Activated CD4-positive, alpha-beta memory T cell treated with anti-CD3 and anti-CD28 coated beads, Interleukin-2, amount 10 ng/mL, durations not matched to agents 7 days and 5 days (primary cell): ENCODE measurements around the gene IFIT2. TPM values are rescaled to one million over a fixed set of nuclear protein-coding genes. Genes with fewer than 3 reads are reported as not detected.
"Not testable (repeated sequence)": the region's sequence is repeated elsewhere in the genome, so short reads cannot be mapped to it uniquely, and the experiment has no call there.

Source experiments
- CTCF ChIA-PET: fragments of 350-600 bp; sonication (Branson Sonifier 250); formaldehyde crosslinking; loops from one replicate; lab custom pipeline; 2021; ENCODE audit warnings: antibody characterized with exemption, inconsistent platforms; lab: Charles Lee
- POLR2A ChIA-PET: fragments of 350-600 bp; sonication (Branson Sonifier 250); formaldehyde crosslinking; loops from one replicate; lab custom pipeline; 2021; ENCODE audit warnings: antibody characterized with exemption; lab: Charles Lee
- DNase-seq: peaks from one replicate; pipeline ENCODE4 v3.0.0-alpha.2; 2020
- H3K27ac Mint-ChIP-seq: one replicate; pipeline ENCODE4 v1.8.0; 2021; ENCODE audit warnings: mild to moderate bottlenecking, mixed read lengths
- H3K27me3 Mint-ChIP-seq: one replicate; pipeline ENCODE4 v1.8.0; 2021; ENCODE audit warnings: mixed read lengths
- H3K36me3 Mint-ChIP-seq: one replicate; pipeline ENCODE4 v1.8.0; 2021; ENCODE audit warnings: low read depth, mixed read lengths
- H3K4me1 Mint-ChIP-seq: one replicate; pipeline ENCODE4 v1.8.0; 2021; ENCODE audit warnings: mixed read lengths
- H3K4me3 Mint-ChIP-seq: one replicate; pipeline ENCODE4 v1.8.0; 2021; ENCODE audit warnings: mild to moderate bottlenecking, mixed read lengths
- H3K9me3 Mint-ChIP-seq: one replicate; pipeline ENCODE4 v1.8.0; 2021; ENCODE audit warnings: mixed read lengths
- total RNA-seq, 2 experiments: library from RNA; stranded (reverse); gene quantifications; one replicate each; pipeline ENCODE4 v1.2.3, GENCODE V29; 2021

IFIT2 gene, protein sequence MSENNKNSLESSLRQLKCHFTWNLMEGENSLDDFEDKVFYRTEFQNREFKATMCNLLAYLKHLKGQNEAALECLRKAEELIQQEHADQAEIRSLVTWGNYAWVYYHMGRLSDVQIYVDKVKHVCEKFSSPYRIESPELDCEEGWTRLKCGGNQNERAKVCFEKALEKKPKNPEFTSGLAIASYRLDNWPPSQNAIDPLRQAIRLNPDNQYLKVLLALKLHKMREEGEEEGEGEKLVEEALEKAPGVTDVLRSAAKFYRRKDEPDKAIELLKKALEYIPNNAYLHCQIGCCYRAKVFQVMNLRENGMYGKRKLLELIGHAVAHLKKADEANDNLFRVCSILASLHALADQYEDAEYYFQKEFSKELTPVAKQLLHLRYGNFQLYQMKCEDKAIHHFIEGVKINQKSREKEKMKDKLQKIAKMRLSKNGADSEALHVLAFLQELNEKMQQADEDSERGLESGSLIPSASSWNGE
- total RNA-seq = 10 to 100 TPM; 14.6 to 14.8 TPM

DNA sequence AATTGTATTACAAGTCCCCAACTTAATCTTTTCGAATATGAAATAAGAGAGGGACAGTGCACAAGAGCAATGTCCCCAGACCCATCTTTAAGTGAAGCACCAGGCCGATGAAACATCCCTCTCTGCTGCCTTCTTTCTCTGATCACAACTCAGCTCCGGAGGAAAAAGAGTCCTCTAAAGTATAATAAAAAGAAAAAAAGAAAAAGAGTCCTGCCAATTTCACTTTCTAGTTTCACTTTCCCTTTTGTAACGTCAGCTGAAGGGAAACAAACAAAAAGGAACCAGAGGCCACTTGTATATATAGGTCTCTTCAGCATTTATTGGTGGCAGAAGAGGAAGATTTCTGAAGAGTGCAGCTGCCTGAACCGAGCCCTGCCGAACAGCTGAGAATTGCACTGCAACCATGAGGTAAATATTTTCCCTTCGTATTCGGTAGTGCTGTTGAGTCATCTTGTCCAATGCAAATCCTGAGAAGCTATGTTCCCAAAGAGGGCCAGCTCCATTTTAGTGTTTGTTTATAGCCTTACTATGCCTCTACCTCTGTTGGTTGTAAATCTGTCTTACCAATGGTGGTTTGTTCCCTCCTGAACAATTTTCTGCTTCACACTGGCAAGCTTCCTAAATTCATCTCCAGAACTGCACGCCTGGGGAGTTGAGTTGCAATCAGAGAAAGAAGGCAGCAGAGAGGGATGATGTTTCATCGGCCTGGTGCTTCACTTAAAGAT lies at the start of gene IFIT2:
Gene IFIT2, plus strand, starts transcription at position 326 of the 725 bp plus-strand sequence. Its CDS starts 78 bp downstream, at position 404.
- POLR2A ChIA-PET = interaction anchor here (0.6 to 3.1 kb wide), 7 partner anchors 9 to 112 kb away, joined by 3 to 12 read pairs (median 6); partner anchors contain the start of genes CH25H, IFIT1, IFIT3 and IFIT5
- H3K4me1 Mint-ChIP-seq = peaks cover 32% of the 10 kb centered on the region
- H3K36me3 Mint-ChIP-seq = peaks cover 23% of the 10 kb centered on the region
- H3K27ac Mint-ChIP-seq = peak within 1 kb of the TSS; percentile 68
- H3K9me3 Mint-ChIP-seq = peaks cover 7% of the 10 kb centered on the region
- CTCF ChIA-PET = interaction anchor here (0.9 to 1.7 kb wide), 5 partner anchors 9 to 117 kb away, joined by 4 to 9 read pairs (median 5); partner anchors contain the start of gene IFIT5
- peaks cover 31% of the 10 kb centered on the region for H3K27me3 Mint-ChIP-seq
- H3K4me3 Mint-ChIP-seq = peak within 1 kb of the TSS; percentile 82
- DNase-seq = peak; percentile 33

DNA sequence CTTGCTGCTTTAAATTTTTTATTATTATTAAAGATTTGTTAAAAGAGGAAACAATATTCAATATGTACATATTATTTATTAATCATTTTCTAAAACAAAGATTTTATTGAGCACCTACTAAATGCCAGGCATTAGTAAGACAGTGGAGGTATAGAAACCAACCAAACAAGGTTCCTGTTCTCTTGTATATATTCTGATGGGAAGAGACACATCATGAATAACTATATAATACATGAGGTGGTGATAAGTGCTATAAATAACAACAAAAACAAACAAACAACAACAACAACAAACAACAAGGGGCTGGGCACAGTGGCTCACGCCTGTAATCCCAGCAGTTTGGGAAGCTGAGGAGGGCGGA lies 49.6 kb upstream of the IFIT2 start:
- peaks cover 13% of the 10 kb centered on the region for H3K27me3 Mint-ChIP-seq
- H3K9me3 Mint-ChIP-seq = peaks cover 20% of the 10 kb centered on the region
- ChIA-PET POLR2A (interaction anchor here (1.0 to 2.5 kb wide), 7 partner anchors 24 to 449 kb away, joined by 3 to 25 read pairs (median 6); partner anchors contain the start of genes IFIT1, IFIT2, IFIT5 and KIF20B), CTCF (interaction anchor here (0.6 to 2.2 kb wide), 7 partner anchors 9 to 166 kb away, joined by 3 to 9 read pairs (median 4); partner anchors contain the start of gene IFIT5)
- H3K27ac Mint-ChIP-seq = no peak overlapping the region
- H3K4me3 Mint-ChIP-seq = no peak overlapping the region
- H3K4me1 Mint-ChIP-seq = peaks cover 25% of the 10 kb centered on the region
- H3K36me3 Mint-ChIP-seq = peaks cover 11% of the 10 kb centered on the region
- no peak for DNase-seq

DNA sequence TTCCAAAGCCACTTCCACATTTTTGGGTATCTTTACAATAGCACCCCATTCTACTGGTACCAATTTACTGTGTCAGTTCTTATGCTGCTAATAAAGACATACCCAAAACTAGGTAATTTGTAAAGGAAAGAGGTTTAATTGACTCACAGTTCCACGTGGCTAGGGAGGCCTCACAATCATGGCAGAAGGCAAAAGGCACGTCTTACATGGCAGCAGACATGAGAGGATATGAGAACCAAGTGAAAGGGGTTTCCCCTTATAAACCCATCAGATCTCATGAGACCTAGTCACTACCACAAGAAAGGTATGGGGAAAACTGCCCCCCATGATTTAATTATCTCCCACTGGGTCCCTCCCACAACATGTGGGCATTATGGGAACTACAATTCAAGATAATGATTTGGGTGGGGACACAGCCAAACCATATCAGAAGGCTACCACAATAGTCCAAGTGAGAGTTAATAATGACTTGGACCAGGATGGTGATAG lies 46.7 kb upstream of the IFIT2 start:
- H3K4me3 Mint-ChIP-seq, CTCF ChIA-PET: not testable (repeated sequence)

DNA sequence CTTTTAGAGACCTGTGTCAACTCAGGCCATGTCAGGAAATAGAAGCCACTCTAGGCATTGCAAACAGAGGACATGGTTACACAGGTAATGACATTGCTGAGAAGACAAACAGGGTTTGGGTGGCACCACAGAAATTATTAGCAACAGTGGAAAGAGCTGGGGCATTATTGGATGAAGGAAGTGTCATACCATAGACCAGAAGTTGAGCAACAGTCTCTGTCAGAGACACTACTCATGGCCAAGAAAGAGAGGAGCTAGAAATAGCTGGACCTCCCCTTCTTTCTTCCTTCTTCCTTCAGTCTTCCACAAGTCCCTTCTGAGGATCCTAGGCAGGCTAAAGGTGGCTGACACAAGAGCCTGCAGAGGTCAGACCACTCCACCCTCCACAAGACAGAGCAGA lies 46.1 kb upstream of the IFIT2 start:
- Mint-ChIP-seq H3K27ac (no peak overlapping the region), H3K4me1 (peaks cover 11% of the 10 kb centered on the region), H3K27me3 (peaks cover 28% of the 10 kb centered on the region), H3K9me3 (peaks cover 20% of the 10 kb centered on the region), H3K36me3 (peaks cover 11% of the 10 kb centered on the region), H3K4me3 (no peak overlapping the region)
- ChIA-PET POLR2A (no interaction called here), CTCF (no interaction called here)
- no peak for DNase-seq

More for the DNA sequence above, 46.7 kb upstream of the IFIT2 start:
- DNase-seq, POLR2A ChIA-PET, H3K27ac Mint-ChIP-seq: not testable (repeated sequence)
- Mint-ChIP-seq H3K9me3 (peaks cover 20% of the 10 kb centered on the region), H3K27me3 (peaks cover 28% of the 10 kb centered on the region), H3K4me1 (peaks cover 14% of the 10 kb centered on the region), H3K36me3 (peaks cover 11% of the 10 kb centered on the region)

- no peak overlapping the region for H3K27ac Mint-ChIP-seq
- no peak for DNase-seq
- peaks cover 6% of the 10 kb centered on the region for H3K4me1 Mint-ChIP-seq
- no peak overlapping the region for H3K4me3 Mint-ChIP-seq
- H3K36me3 Mint-ChIP-seq = peaks cover 11% of the 10 kb centered on the region
- ChIA-PET CTCF (no interaction called here), POLR2A (no interaction called here)
- peaks cover 28% of the 10 kb centered on the region for H3K27me3 Mint-ChIP-seq
- peaks cover 20% of the 10 kb centered on the region for H3K9me3 Mint-ChIP-seq
Measured at GRCh38 chr10:89256340-89256739, 45.5 kb upstream of the IFIT2 start.

GRCh38 chr10:89256962-89257361 lies 44.9 kb upstream of the IFIT2 start:
- Mint-ChIP-seq H3K27ac (no peak overlapping the region), H3K36me3 (peaks cover 11% of the 10 kb centered on the region), H3K4me1 (peaks cover 6% of the 10 kb centered on the region), H3K9me3 (peaks cover 20% of the 10 kb centered on the region), H3K4me3 (no peak overlapping the region), H3K27me3 (peaks cover 28% of the 10 kb centered on the region)
- no peak for DNase-seq
- CTCF ChIA-PET = no interaction called here
- POLR2A ChIA-PET = no interaction called here

- H3K27me3 Mint-ChIP-seq = peaks cover 28% of the 10 kb centered on the region
Measured at GRCh38 chr10:89257581-89257980, 44.3 kb upstream of the IFIT2 start.

GRCh38 chr10:89258881-89259280 lies 43.0 kb upstream of the IFIT2 start:
- DNase-seq = no peak
- Mint-ChIP-seq H3K9me3 (peaks cover 11% of the 10 kb centered on the region), H3K4me1 (peaks cover 4% of the 10 kb centered on the region), H3K27ac (no peak overlapping the region), H3K27me3 (peaks cover 28% of the 10 kb centered on the region), H3K4me3 (no peak overlapping the region), H3K36me3 (peaks cover 8% of the 10 kb centered on the region)
- ChIA-PET POLR2A (no interaction called here), CTCF (no interaction called here)

More at GRCh38 chr10:89257581-89257980, 44.3 kb upstream of the IFIT2 start:
- ChIA-PET CTCF (interaction anchor here (0.9 kb wide), 1 partner anchor 307 kb away, joined by 4 read pairs; no protein-coding TSS in a partner anchor), POLR2A (no interaction called here)
- Mint-ChIP-seq H3K9me3 (peaks cover 20% of the 10 kb centered on the region), H3K4me1 (peaks cover 4% of the 10 kb centered on the region), H3K4me3 (no peak overlapping the region), H3K27ac (no peak overlapping the region), H3K36me3 (peaks cover 11% of the 10 kb centered on the region)
- no peak for DNase-seq

GRCh38 chr10:89262086-89263051 lies 39.5 kb upstream of the IFIT2 start:
- CTCF ChIA-PET = interaction anchor here (0.6 to 1.5 kb wide), 3 partner anchors 40 to 300 kb away, joined by 3 to 4 read pairs (median 3); no protein-coding TSS in a partner anchor
- no peak for DNase-seq
- Mint-ChIP-seq H3K36me3 (no peaks in the 10 kb centered on the region), H3K27ac (no peak overlapping the region), H3K4me3 (no peak overlapping the region), H3K9me3 (peaks cover 3% of the 10 kb centered on the region), H3K27me3 (peaks cover 18% of the 10 kb centered on the region), H3K4me1 (peaks cover 4% of the 10 kb centered on the region)
- POLR2A ChIA-PET = no interaction called here

- no peak for DNase-seq
- H3K27me3 Mint-ChIP-seq = peaks cover 13% of the 10 kb centered on the region
- H3K27ac Mint-ChIP-seq = no peak overlapping the region
- POLR2A ChIA-PET = no interaction called here
- H3K4me3 Mint-ChIP-seq = no peak overlapping the region
- CTCF ChIA-PET = no interaction called here
- peaks cover 3% of the 10 kb centered on the region for H3K9me3 Mint-ChIP-seq
- H3K4me1 Mint-ChIP-seq = peaks cover 4% of the 10 kb centered on the region
- no peaks in the 10 kb centered on the region for H3K36me3 Mint-ChIP-seq
Measured at GRCh38 chr10:89263091-89263490, 38.8 kb upstream of the IFIT2 start.

GRCh38 chr10:89263531-89263930 lies 38.3 kb upstream of the IFIT2 start:
- Mint-ChIP-seq H3K27me3 (peaks cover 11% of the 10 kb centered on the region), H3K4me3 (no peak overlapping the region)

More at GRCh38 chr10:89263531-89263930, 38.3 kb upstream of the IFIT2 start:
- Mint-ChIP-seq H3K36me3 (no peaks in the 10 kb centered on the region), H3K9me3 (peaks cover 3% of the 10 kb centered on the region), H3K4me1 (peaks cover 4% of the 10 kb centered on the region), H3K27ac (no peak overlapping the region)
- no peak for DNase-seq
- ChIA-PET POLR2A (no interaction called here), CTCF (no interaction called here)
